IMR-90 (cell line): ENCODE measurements around the gene LGALS4. TPM values are rescaled to one million over a fixed set of nuclear protein-coding genes. Genes with fewer than 3 reads are reported as not detected.

ENCODE experiments used
- ATAC-seq: fragments of 200-7000 bp; cut with Tn5 transposase; 2 replicates; pipeline ENCODE4 v1.9.1; 2020; ENCODE audit warnings: low read depth, mild to moderate bottlenecking, moderate library complexity
- BruUV-seq: library from RNA; stranded (reverse); fragments of 400-500 nt; replicated peaks from 2 replicates; lab custom pipeline; 2021; lab: Mats Ljungman, UMichigan
- CTCF ChIA-PET: fragments of 300-600 bp; formaldehyde crosslinking; extraction: SDS; loops from one replicate; lab custom pipeline; 2021; ENCODE audit warnings: antibody characterized with exemption; lab: Yijun Ruan, JAX
- POLR2A ChIA-PET: fragments of 300-600 bp; sonication (Branson Sonifier 250); formaldehyde crosslinking; loops from one replicate; lab custom pipeline; 2022; ENCODE audit warnings: antibody characterized with exemption; ENCODE audit not compliant: unreplicated experiment; lab: Charles Lee
- DNase-seq: peaks from one replicate; pipeline ENCODE4 v3.0.0; 2013
- H2AFZ ChIP-seq: replicated peaks from 2 replicates; pipeline ENCODE3; 2013; ENCODE audit warnings: low read length, mild to moderate bottlenecking; ENCODE audit not compliant: poor library complexity
- H2AK5ac ChIP-seq: 2 replicates; pipeline ENCODE4 v1.6.1; 2013; ENCODE audit warnings: low read depth, low read length, inconsistent platforms
- H2AK9ac ChIP-seq: replicated peaks from 2 replicates; pipeline ENCODE3; 2013; ENCODE audit warnings: mild to moderate bottlenecking, low read depth, low read length, moderate library complexity; ENCODE audit not compliant: poor library complexity
- H2BK120ac ChIP-seq: 2 replicates; pipeline ENCODE4 v1.6.1; 2013; ENCODE audit warnings: low read depth, low read length, inconsistent platforms
- H2BK15ac ChIP-seq: 3 replicates; pipeline ENCODE4 v1.6.1; 2013; ENCODE audit warnings: low read depth, low read length, inconsistent platforms
- H2BK20ac ChIP-seq: 2 replicates; pipeline ENCODE4 v1.6.1; 2013; ENCODE audit warnings: low read depth, mild to moderate bottlenecking, inconsistent platforms, low read length, moderate library complexity
- H2BK5ac ChIP-seq: 2 replicates; pipeline ENCODE4 v1.6.1; 2013; ENCODE audit warnings: mild to moderate bottlenecking, low read depth, low read length, inconsistent platforms; ENCODE audit not compliant: poor library complexity, severe bottlenecking
- H3K14ac ChIP-seq: replicated peaks from 2 replicates; pipeline ENCODE4 v1.6.1; 2013; ENCODE audit warnings: low read depth, low read length, inconsistent platforms
- H3K18ac ChIP-seq: 2 replicates; pipeline ENCODE4 v1.6.1; 2013; ENCODE audit warnings: low read depth, low read length, control low read depth
- H3K23ac ChIP-seq: 2 replicates; pipeline ENCODE4 v1.6.1; 2013; ENCODE audit warnings: low read depth, low read length, inconsistent platforms
- H3K27ac ChIP-seq: 2 replicates; pipeline ENCODE4 v1.5.1; 2013; ENCODE audit warnings: mild to moderate bottlenecking, control low read depth, low read length; ENCODE audit not compliant: insufficient read depth
- H3K27me3 ChIP-seq: 2 replicates; pipeline ENCODE4 v1.6.1; 2013; ENCODE audit warnings: low read length; ENCODE audit not compliant: control insufficient read depth, insufficient read depth
- H3K36me3 ChIP-seq: 2 replicates; pipeline ENCODE4 v1.6.1; 2013; ENCODE audit warnings: low read length, mixed read lengths; ENCODE audit not compliant: control insufficient read depth, insufficient read depth
- H3K4ac ChIP-seq: 2 replicates; pipeline ENCODE4 v1.6.1; 2013; ENCODE audit warnings: low read depth, low read length, inconsistent platforms
- H3K4me1 ChIP-seq: 2 replicates; pipeline ENCODE4 v1.6.1; 2013; ENCODE audit warnings: low read length, mixed read lengths; ENCODE audit not compliant: control insufficient read depth, insufficient read depth
- H3K4me2 ChIP-seq: 2 replicates; pipeline ENCODE4 v1.6.1; 2013; ENCODE audit warnings: low read depth, mild to moderate bottlenecking, control low read depth, low read length, moderate library complexity
- H3K4me3 ChIP-seq: 2 replicates; pipeline ENCODE4 v1.5.1; 2013; ENCODE audit warnings: low read depth, mild to moderate bottlenecking, control low read depth, low read length, moderate library complexity; ENCODE audit not compliant: insufficient read depth
- H3K56ac ChIP-seq: 2 replicates; pipeline ENCODE4 v1.6.1; 2013; ENCODE audit warnings: low read length, inconsistent platforms; ENCODE audit not compliant: insufficient read depth; ENCODE audit errors: extremely low read depth
- H3K79me1 ChIP-seq, 2 experiments: 2 replicates each; pipeline ENCODE4 v1.6.1; 2013; ENCODE audit warnings: low read length in 2 of 2, inconsistent platforms in 1 of 2, low read depth in 1 of 2
- H3K9ac ChIP-seq: 2 replicates; pipeline ENCODE4 v1.6.1; 2013; ENCODE audit warnings: low read depth, low read length, control low read depth
- H3K9me1 ChIP-seq: 2 replicates; pipeline ENCODE4 v1.6.1; 2013; ENCODE audit warnings: low read length, inconsistent platforms; ENCODE audit not compliant: insufficient read depth
- H3K9me3 ChIP-seq: 2 replicates; pipeline ENCODE4 v1.6.1; 2013; ENCODE audit warnings: low read length; ENCODE audit not compliant: control insufficient read depth, insufficient read depth
- H4K20me1 ChIP-seq: 2 replicates; pipeline ENCODE4 v1.6.1; 2013; ENCODE audit warnings: low read length, inconsistent platforms; ENCODE audit not compliant: insufficient read depth
- H4K5ac ChIP-seq: 2 replicates; pipeline ENCODE4 v1.6.1; 2013; ENCODE audit warnings: mild to moderate bottlenecking, low read depth, low read length, control low read depth
- H4K8ac ChIP-seq, 2 experiments: 2 replicates each; pipeline ENCODE4 v1.6.1; 2013; ENCODE audit warnings: low read depth in 2 of 2, low read length in 2 of 2, control low read depth in 1 of 2, inconsistent platforms in 1 of 2
- H4K91ac ChIP-seq: 2 replicates; pipeline ENCODE4 v1.6.1; 2013; ENCODE audit warnings: low read depth, low read length, inconsistent platforms; ENCODE audit not compliant: insufficient read depth
- CHD1 ChIP-seq: IDR thresholded peaks from 2 replicates; pipeline ENCODE4 v1.6.1; 2012; ENCODE audit warnings: low read depth, low read length, improper control_type of control experiment
- MAFK ChIP-seq: IDR thresholded peaks from 2 replicates; pipeline ENCODE4 v1.6.1; 2012; ENCODE audit warnings: low read depth, low read length, improper control_type of control experiment
- NFE2L2 ChIP-seq: fragments of 150-350 bp; IDR thresholded peaks from 2 replicates; pipeline ENCODE4 v1.6.1; 2016; ENCODE audit warnings: low read depth, mild to moderate bottlenecking, low read length
- WGBS, 2 experiments: methylation state at CpG; one replicate each; pipeline versions ENCODE4 v1.1.5 to v1.1.7; 2013; ENCODE audit warnings: missing lambda C conversion rate in 2 of 2; ENCODE audit not compliant: insufficient read length in 1 of 2; ENCODE audit errors: extremely low coverage in 2 of 2; 5-methylcytosine and 5-hydroxymethylcytosine counted together
- dilution Hi-C: fragments of 300-500 bp; cut with HindIII; formaldehyde crosslinking; loops from one replicate; pipeline ENCODE4 v1.14.3; 2018; ENCODE audit warnings: low sequenced_read_pairs; ENCODE audit not compliant: unreplicated experiment
- in situ Hi-C: fragments of 300-500 bp; cut with MboI; formaldehyde crosslinking; loops from 3 replicates; pipeline ENCODE4 v1.14.3; 2019; ENCODE audit warnings: low sequenced_read_pairs, inconsistent platforms, mixed read lengths
- intact Hi-C: fragments of 100-400 bp; cut with micrococcal nuclease; formaldehyde crosslinking; loops from 2 replicates; pipeline ENCODE4 v1.10.0; 2022
- polyA plus RNA-seq, 3 experiments: library from polyadenylated mRNA; depleted of rRNA; stranded (reverse); fragments of >200 nt; gene quantifications; 2 replicates each; pipeline ENCODE4 v1.2.3, GENCODE V29; 2012; ENCODE audit warnings: low replicate concordance in 1 of 3
- total RNA-seq: library from RNA; depleted of rRNA; stranded (reverse); fragments of >200 nt; gene quantifications from 2 replicates; pipeline ENCODE4 v1.2.3, GENCODE V29; 2012

The LGALS4 gene
- total and polyA plus RNA-seq, 2 of the 4 experiments (the other 2 are of a cell fraction): 0.29 TPM; not detected in 1

DNA sequence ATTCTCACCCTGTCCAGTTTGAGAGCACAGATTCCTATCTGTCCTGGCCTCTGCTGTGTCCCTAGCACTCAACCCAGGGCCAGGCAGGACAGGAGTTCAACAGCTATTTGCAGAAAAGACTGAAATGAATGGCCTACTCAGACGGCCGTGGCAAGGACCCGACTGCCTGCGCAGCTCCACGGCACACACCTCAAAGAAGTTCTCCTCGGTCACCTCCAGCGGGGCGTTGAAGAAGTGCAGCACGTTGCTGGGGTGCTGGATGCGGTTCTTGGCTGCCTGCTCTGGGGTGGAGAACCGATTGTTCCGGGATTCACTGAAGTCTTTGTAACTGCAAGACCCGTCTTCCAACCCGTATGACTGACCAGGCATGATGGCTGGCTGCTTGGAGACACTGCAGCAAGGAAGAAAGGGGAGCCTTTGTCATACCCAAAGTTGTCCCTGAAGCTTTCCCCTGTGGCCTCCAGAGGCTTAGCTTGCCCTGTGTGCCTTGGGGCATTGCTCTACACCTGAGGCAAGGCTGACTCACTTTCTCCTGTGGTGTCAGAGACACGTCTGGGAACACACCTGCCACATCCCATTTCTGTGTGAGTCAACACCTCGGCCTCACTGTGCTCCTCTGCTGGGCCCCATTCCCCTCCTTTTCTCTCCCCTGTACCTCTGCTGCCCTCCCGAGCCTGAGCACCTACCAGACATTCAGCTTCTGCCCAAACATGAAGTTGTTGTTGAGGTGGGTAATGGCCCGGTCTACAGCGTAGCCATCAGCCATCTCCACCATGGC lies 25.7 kb upstream of the LGALS4 start:
- no peak for DNase-seq
- H2BK5ac ChIP-seq: peak overlapping the region; percentile 14

More for the DNA sequence above, 25.7 kb upstream of the LGALS4 start:
- Histone ChIP-seq H3K9ac (no peak overlapping the region), H2BK120ac (no peak overlapping the region), H2AK9ac (no peak overlapping the region), H4K20me1 (peaks cover 63% of the 10 kb centered on the region), H2BK15ac (no peak overlapping the region), H3K27me3 (no peaks in the 10 kb centered on the region), H4K91ac (no peak overlapping the region), H3K27ac (no peak overlapping the region), H3K4ac (no peak overlapping the region), H3K4me1 (peaks cover 10% of the 10 kb centered on the region; the same call in 1 of the 2 replicates), H3K14ac (no peak overlapping the region), H4K5ac (no peak overlapping the region), H3K79me1 (peaks cover 44 to 71% of the 10 kb centered on the region in 2 experiments), H3K4me2 (no peak overlapping the region), H2AFZ (no peak overlapping the region), H3K23ac (no peak overlapping the region), H3K9me3 (no peaks in the 10 kb centered on the region), H4K8ac (peak overlapping the region in 1 of 2 experiments; percentile 23; a peak in 1 of 4 replicates), H3K18ac (no peak overlapping the region), H3K36me3 (peaks cover 73% of the 10 kb centered on the region), H2BK20ac (no peak overlapping the region), H3K56ac (no peak overlapping the region), H2AK5ac (no peak overlapping the region), H3K4me3 (no peak overlapping the region), H3K9me1 (peaks cover 5% of the 10 kb centered on the region; the same call in 1 of the 2 replicates)
- CTCF ChIA-PET: interaction anchor here (1.4 kb wide), 1 partner anchor 92 kb away, joined by 3 read pairs; the partner anchor contains the start of genes MRPS12 and SARS2
- dilution Hi-C loops: no loop called here
- 65% methylated on average over 6 of the region's 19 CpGs; no CpG with 5 or more reads in 1 of the 2 experiments for WGBS, 2 experiments
- in situ Hi-C loops: no loop called here
- no TSS peak for BruUV-seq
- POLR2A ChIA-PET: no interaction called here
- no peak for ATAC-seq
- intact Hi-C loops: no loop called here
- TF ChIP-seq CHD1 (no peak), NFE2L2 (no peak), MAFK (no peak)
